Measurements from ENCODE around the gene UBC.
"Not testable (repeated sequence)": the region's sequence is repeated elsewhere in the genome, so short reads cannot be mapped to it uniquely, and the experiment has no call there.

UBC gene

DNA sequence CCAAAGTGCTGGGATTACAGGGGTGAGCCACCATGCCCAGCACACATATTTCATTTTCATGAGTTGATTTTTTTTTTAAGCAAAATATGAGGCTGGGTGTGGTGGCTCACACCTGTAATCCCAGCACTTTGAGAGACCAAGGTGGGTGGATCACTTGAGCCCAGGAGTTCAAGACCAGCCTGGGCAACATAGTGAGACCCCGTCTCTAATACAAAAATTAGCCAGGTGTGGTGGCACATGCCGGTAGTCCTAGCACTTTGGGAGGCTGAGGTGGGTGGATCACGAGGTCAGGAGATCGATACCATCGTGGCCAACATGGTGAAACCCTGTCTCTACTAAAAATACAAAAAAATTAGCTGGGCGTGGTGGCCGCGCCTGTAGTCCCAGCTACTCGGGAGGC lies 17.1 kb upstream of the UBC start:
- DNase-seq (ENCODE audit: low read depth in 3 of 3): not testable (repeated sequence)

DNA sequence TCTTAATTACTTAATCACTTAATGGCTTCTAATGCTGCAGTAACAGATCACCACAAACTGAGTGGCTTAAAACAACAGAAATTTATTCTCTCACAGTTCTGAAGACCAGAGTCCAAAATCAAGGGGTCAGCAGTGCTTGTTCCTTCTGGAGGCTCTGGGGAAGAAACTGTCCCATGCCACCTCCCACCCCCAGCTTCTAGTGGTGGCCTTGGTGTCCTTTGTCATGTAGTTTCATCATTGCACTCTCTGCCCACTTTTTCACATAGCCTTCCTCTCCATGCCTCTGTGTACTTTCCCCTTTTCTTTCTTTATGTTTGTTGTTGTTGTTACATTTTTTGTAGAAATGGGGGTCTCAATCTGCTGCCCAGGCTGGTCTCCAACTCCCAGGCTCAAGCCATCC lies 16.1 kb upstream of the UBC start:
- DNase-seq (ENCODE audit: low read depth in 3 of 3): no peak

DNA sequence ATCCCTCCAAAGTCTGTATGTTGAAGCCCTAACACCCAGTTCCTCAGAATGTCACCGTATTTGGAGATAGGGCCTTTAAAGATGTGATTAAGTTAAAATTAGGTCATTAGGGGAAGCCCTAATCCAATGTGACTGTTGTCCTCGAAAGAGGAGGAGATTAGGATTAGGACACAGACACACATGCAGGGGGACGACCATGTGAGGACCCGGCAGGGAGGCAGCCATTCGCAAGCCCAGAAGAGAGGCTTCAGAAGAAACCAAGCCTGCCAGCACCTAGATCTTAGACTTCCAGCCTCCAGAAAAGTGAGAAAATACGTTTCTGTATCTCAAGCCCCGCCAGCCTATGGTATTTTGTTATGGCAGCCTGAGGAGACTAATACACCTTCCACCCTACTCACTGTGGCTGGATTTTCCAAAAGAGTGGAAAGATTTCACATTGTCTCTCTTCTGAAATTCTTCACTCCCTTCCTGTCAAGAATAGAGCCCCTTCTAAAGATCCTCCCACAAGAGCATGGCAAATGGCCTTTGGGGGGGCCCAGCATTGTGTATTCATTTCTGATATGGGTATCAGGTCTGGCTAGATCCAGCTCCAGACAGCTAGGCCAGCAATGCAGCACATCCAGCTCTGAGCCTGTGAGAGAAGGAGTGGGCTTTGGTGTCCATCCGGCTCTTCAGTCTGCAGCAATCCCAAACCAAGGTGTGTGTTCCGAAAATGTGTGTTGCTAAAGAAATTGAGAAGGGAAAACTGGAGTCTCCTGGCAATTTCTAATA lies 15.4 kb upstream of the UBC start:
- no peak for DNase-seq (ENCODE audit: low read depth in 3 of 3)

DNA sequence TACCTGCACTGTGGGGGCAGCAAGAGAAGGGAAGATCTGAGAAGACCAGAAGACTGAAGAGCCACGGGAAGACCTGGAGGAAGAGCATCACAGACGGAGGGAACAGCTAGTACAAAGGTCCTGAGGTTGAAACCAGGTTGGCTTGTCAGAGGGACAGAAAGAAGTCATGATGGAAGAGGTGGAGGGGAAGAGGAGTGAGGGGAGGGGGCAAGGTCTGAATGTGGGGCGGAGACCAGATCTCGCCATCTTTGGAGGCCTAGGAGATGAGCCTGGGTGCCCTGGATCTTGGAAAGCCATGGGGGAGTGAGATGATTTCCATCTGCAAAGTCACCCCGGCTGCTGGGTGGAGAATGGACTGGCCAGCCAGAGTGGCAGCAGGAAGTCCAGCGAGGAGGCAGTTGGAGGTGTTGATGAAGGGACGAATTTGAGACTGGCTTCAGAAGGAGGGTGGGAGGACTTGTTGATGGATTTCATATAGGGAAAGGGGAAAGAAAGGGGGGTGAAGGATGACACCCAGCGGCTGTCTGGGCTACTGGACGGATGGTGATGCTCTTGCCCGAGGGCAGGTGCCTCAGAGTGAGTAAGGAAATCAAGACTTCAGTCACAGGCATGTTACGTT lies 14.6 kb upstream of the UBC start:
- DNase-seq (ENCODE audit: low read depth in 3 of 3): no peak

DNA sequence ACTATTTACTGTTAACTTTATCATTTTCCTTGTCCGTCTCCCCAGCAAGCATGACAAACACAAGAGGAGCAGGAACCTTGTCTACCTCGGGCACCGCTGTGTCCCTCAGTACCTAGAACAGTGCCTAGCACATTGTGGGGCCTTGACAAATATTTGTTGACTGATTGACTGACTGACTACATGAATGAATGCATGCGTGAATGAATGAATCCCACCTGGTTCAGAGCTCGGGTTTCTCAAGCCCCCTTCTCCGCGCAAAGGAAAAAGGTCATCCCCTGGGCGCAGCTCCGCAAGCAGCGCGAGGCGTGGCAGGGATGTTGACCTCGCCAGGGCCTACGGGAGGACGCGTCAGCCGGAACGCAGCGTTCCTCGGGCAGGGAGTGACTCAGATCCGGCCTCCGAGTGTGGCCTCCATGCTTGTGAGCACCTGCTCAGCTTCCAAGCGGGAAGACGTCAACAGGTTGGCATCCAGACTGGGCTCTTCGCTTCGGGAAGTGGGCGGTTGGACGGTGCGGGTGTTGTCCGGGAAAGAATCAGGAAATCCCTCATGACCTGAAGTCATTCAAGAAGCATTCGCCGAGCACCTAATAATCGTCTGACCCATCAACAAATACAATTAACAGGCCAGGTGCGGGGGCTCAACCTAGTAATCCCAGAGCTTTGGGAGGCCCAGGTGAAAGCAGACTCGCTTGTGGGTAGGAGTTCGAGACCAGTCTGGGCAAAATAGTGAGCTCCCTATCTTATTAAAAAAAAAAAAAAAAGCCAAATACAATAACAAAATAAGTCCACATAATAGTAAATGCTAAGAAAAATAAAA lies 13.9 kb upstream of the UBC start:
- DNase-seq (ENCODE audit: low read depth in 3 of 3): no peak

DNA sequence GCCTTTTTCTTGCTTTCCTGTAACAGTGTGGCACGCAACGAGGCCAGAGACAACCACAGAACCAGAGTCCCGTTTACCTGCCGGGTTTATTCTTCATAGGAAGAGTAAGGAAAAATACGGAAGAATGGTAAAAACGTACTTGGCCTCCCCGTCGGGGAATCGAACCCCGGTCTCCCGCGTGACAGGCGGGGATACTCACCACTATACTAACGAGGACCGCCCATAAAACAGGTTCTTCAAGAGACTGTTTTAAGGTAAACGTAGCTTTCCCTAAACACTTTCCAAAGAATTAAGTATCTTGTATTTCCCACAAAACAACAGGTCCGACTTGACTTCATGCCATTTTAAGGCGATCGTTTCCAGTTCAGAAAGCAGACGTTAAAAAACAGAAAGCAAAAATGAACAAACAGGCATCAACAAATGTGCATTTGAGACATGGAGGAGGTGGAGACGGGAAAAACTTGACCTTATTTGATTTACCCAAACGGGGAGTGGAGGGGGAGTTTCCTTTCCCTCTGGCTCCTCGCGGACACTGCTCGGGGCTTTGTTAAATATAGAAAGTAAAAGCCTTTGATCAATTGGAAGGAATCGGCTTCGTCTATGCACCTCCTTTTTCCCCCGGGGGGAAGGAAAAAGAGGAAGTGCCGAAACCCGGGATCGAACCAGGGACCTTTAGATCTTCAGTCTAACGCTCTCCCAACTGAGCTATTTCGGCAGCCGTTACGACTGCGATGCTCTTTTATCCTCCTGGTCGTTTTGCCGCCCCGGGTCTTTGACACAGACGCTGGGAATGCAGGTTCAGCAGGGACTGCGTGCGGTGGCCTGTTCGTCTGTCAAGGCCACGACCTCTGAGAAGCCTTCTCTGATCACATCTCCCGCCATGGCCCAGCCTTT lies 13.0 kb upstream of the UBC start:
- DNase-seq (ENCODE audit: low read depth in 3 of 3): peak; percentile 87 to 96 (median 92)

DNA sequence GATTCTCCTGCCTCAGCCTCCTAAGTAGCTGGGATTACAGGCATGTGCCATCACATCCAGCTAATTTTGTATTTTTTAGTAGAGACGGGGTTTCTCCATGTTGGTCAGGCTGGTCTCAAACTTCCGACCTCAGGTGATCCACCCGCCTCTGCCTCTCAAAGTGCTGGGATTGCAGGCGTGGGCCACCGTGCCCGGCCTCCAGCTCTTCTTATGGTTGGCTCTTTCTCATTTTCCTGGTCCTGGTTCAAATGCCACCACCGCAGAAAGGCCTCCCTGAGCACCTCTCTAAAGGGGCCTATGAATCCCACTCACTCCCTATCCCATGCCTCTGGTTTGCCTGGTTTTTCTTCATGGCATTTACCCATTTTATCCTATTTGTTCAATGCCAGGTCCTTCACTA lies 11.3 kb upstream of the UBC start:
- not testable (repeated sequence) for DNase-seq (ENCODE audit: low read depth in 3 of 3)

DNA sequence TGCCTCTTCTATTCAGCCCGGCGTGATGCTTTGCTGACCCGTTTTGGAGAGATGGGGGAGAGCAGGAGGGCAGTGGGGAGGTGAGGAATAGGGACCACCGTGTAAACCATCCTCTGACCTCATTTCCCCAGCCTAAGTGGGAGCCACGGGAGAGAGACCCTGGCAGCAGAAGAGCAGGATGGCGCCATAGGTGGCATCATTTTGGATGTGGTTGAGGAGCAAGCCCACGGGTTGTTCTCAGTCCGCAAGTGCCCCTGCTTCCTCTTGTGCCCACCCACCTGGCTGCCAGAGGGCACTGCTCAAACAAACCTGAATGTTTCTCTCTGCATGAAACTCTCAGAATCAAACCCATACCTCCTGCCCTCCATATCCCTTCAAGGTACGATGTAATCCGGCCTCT lies 10.7 kb upstream of the UBC start:
- no peak for DNase-seq (ENCODE audit: low read depth in 3 of 3)

DNA sequence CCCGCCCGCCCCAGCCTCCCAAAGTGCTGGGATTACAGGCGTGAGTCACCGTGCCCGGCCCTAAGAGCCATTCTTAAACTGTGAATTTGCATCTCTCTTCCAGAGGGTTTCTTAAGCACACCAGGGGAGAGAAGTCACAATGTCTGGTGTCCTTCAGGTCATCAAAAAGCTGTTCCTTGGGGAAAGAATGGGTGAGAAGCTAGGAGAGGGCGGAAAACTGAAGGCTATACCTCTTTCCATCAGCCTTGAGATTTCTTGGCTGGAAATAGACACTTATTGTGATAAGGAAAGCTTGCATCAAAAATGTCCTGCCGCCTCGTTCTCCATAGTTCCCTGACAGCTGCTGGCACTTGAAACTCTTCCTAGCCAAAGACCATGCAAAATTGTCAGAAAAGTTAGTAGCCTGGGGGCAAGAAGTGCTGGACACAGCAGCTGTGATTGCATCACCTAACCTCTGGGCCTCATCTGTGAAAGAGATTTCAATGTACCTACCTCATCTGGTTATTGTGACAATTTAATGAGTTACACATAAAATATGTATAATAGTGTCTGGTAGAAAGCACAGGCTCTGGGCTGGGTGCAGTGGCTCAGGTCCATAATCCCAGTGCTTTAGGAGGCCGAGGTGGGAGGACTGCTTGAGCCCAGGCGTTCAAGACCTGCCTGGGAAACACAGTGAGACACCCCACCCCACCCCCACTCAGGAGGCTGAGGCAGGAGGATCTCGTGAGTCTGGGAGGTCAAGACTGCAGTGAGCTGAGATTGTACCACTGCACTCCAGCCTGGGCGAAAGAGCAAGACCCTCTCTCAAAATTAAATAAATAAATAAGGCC lies 9.7 kb upstream of the UBC start:
- DNase-seq (ENCODE audit: low read depth in 3 of 3): no peak

DNA sequence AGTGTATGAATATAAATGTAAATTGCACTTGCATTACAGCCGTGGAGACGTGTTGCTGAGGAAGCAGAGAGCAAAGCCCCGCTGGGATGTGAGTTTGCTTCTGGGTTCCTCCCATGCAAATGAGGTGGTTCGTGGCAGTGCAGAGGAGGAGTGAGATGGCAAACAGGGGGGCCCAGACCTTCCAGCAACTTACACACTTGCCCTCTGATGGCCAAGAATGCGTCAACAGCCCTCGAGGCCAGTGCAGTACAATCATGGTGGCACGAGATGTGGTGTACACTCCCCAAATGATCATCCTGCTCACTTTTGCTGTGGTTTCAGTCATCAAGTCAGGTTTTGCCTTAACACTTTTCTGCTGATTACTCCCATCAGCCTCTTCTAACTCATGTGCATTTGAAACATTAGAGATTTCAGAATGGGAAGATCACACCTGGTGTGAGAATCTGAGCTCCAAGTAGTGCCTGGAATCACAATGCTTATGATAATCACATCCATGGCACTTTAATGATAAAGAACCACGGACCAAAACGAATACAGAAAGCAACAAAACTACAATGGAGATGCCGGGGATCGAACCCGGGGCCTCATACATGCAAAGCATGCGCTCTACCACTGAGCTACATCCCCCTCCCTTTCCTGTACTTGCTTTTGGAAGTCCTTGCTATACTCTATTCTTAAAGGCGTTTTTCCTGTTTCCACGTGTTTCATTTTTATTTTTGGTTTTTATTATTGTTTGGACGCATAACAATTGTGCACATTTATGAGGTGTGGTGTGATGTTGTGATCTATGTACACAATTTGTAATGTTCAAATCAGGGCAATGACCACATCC lies 7.0 kb upstream of the UBC start:
- peak in 2 of 3 experiments; percentile 45 to 57 for DNase-seq (ENCODE audit: low read depth in 3 of 3)

DNA sequence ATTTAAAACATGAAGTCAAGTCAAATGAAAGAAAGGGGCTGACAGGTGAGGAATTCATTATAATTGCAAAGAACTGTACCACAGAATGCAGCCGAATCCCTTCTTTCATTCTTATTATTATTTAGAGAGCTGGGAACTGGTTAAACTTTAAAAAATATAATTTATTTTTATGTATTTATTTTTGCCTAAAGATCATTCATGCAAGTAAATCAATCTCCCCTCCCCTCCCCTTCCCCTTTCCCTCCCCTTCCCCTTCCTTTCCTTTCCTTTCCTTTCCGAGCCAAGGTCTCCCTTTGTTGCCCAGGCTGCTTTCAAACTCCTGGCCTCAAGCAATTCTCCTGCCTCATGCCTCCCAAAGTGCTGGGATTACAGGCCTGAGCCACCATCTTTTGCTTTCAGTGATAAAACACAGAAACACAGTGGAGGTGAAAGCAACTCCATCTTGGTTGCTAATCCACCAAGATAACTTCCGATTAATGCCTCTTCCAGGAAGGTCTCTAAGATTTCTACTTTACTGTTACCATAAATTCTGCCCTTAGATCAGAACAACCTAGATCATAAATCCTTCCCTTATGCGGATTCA lies 6.0 kb upstream of the UBC start:
- no peak for DNase-seq (ENCODE audit: low read depth in 3 of 3)

DNA sequence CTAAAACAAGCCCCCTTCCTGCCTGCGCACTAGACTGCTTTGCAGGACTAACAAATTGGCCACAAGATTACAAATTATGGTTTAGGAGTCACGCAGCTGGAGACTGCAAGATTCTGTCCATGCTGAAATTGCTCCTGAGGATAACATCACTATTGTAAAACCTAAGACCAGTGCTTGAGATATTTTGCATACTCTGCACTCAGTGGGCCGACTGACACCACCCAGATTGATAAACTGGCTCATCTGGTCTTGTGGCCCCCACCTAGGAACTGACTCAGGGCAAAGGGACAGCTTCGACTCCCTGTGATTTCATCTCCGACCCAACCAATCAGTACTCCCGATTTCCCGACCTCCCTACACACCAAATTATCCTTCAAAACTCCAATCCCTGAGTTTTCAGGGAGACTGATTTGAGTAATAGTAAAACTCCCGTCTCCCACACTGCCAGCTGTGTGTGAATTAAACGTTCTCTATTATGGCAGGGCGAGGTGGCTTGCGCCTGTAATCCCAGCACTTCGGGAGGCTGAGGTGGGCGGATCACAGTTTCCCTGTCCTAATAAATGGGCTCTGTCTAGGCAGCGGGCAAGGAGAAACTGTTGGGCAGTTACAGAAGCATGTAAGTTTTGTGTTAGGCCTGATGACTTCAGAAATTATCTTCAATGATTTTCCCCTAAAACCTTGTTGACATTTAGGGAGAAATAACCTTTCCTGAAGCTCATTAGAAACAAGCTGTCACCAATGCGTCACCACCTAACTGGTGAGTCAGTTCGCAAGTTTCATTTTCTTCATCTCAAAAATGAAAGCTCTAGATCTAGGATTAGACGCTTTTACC lies 5.3 kb upstream of the UBC start:
- no peak for DNase-seq (ENCODE audit: low read depth in 3 of 3)

DNA sequence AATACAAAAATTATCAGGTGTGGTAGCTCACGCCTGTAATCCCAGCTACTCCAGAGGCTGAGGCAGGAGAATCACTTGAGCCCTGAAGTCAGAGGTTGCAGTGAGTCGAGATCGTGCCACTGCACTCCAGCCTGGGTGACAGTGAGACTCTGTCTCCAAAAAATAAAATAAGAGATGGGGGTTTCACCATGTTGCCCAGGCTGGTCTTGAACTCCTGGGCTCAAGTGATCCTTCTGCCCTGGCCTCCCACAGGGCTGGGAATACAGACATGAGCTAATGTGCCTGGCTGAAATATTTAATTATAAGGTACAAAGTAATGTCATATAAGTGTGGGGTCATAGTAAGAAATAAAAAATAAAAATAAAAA lies 4.2 kb upstream of the UBC start:
- not testable (repeated sequence) for DNase-seq (ENCODE audit: low read depth in 3 of 3)

DNA sequence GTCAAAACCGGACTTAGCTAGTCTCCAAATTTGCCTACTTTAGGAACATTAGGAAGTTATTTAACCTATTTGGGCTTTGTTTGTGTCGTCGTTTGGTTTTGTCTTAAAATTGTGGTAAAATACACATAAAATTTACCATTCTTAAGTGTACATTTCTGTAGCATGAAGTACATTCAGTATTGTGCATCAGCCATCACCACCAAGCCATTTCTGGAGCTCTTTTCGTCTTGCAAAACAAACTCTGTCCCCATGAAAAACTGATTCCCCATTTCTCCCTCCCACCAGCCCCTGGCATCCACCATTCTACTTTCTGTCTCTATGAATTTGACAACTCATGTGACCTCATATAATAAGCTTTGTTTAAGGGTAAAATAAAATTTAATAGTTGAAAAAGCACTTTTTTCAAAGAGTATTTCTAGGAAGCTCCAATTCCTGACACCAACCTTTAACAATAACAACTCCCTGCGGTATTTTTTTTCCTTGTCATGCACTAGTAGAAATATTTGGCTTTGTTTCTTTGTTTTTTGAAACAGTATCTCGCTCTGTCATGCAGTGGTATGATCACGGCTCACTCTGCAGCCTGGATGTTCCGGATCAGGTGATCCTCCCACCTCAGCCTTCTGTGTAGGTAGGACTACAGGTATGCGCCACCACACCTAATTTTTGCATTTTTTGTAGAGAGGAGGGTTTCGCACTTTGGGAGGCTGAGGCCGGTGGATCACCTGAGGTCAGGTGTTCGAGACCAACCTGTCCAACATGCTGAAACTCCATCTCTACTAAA lies 3.6 kb upstream of the UBC start:
- DNase-seq (ENCODE audit: low read depth in 3 of 3): no peak

DNA sequence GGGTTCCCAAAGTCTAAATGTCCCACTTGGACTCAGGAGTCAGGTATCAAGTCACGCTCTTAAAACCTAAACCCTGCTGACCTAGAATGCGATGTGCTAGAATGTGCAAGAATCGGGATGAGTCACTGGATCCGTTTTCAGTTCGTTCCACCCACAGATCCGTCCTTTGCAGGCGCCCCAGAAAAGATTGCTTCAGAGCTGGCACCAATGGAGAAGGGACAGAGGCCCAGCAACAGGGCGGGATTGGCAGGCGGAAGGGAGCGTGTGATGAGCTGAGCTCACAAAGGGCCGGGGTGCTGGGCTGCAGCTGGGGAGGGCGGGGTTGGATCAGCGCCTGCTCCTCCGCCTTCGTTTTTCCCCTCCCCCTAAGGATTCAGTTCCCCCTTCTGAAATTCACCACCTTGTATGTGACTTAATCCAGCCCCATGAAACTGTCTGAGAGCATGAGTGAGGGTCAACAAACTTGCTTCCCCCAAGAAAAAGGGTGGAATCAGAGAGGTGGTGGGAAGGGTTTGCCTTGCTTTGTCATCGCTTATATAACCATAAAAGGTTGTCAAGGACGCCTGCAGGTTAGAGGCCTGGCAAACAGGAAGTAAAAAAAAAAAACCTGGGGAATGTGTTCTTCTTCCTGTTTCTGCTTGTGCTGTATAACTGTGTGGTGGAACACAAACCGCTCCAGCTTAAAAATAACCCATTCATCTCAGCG lies 2.8 kb upstream of the UBC start:
- DNase-seq (ENCODE audit: low read depth in 3 of 3): peak; percentile 68 to 79 (median 74)

DNA sequence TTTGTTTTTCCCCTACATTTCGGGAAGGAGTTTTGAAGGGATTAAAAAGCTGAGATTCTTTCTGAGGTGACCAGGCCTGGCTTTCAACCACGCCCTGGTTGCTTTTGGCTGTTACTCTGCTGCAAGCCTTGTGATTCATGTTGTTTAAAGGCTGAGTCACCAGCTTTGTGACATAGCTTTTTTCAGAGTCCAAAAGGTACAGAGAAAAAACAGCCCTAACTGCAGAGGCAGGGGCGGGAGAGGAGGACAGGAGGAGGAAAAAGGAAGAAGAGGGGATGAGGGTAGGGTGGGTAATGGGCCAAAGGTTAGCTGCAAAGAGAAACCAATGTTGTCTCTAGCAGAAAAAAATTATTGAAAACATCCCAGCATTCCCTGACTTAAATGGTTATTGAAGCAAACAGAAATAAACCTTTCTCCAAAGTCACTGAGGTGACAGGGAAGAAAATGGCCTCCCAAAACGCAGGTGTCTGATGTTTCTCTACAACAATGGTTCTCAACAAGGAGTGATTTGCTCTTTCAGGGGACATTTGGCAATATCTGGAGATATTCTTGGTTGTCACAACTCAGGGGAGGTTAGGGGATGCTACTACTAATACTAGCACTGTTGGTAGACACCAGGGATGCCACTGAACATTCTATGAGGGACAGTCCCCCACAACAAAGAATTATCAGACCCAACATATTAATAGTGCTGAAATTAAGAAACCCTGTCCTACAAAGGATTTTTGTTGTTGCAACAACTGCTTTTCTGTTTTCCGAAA lies 2.1 kb upstream of the UBC start:
- DNase-seq (ENCODE audit: low read depth in 3 of 3): no peak

Measured in stimulated activated CD4-positive, alpha-beta T cell treated with anti-CD3 and anti-CD28 coated beads, TNF-alpha, amount 100 ng/mL, for 4 hours (primary cell).